DMS153 treated with DMSO at 0.1 percent for 48 hours (cell line): ENCODE data around the gene TNFSF9.
"Not testable (repeated sequence)": the region's sequence is repeated elsewhere in the genome, so short reads cannot be mapped to it uniquely, and the experiment has no call there.

Source experiments
- DNase-seq: peaks from one replicate; lab custom pipeline; 2025; ENCODE audit not compliant: unreplicated experiment; lab: John Stamatoyannopoulos, UW

The TNFSF9 gene

GRCh38 chr19:6503407-6504201, 27.2 kb upstream of the TNFSF9 start:
- no peak for DNase-seq

GRCh38 chr19:6508028-6508771, 22.6 kb upstream of the TNFSF9 start:
- DNase-seq: not testable (repeated sequence)

- no peak for DNase-seq
Observed at GRCh38 chr19:6509118-6509971, 21.5 kb upstream of the TNFSF9 start.

- DNase-seq: no peak
Observed at GRCh38 chr19:6510618-6511017, 20.2 kb upstream of the TNFSF9 start.

- no peak for DNase-seq
Observed at GRCh38 chr19:6514089-6514488, 16.7 kb upstream of the TNFSF9 start.

- DNase-seq: no peak
Observed at GRCh38 chr19:6514926-6515544, 15.8 kb upstream of the TNFSF9 start.

- peak; percentile 88 for DNase-seq
Observed at GRCh38 chr19:6516018-6516658, 14.7 kb upstream of the TNFSF9 start.

- peak; percentile 55 for DNase-seq
Observed at GRCh38 chr19:6516659-6517291, 14.1 kb upstream of the TNFSF9 start.

GRCh38 chr19:6518145-6518911, 12.5 kb upstream of the TNFSF9 start:
- no peak for DNase-seq

- no peak for DNase-seq
Observed at GRCh38 chr19:6519289-6519688, 11.5 kb upstream of the TNFSF9 start.

GRCh38 chr19:6521718-6522646, 8.8 kb upstream of the TNFSF9 start:
- no peak for DNase-seq

- no peak for DNase-seq
Observed at GRCh38 chr19:6522712-6523111, 8.1 kb upstream of the TNFSF9 start.

- DNase-seq: no peak
Observed at GRCh38 chr19:6524311-6524710, 6.5 kb upstream of the TNFSF9 start.

- no peak for DNase-seq
Observed at GRCh38 chr19:6527893-6528543, 2.8 kb upstream of the TNFSF9 start.

- DNase-seq: no peak
Observed at GRCh38 chr19:6528544-6529121, 2.2 kb upstream of the TNFSF9 start.

GRCh38 chr19:6529351-6529750, 1.5 kb upstream of the TNFSF9 start:
- no peak for DNase-seq

- DNase-seq: no peak
Observed at GRCh38 chr19:6529937-6530385, 865 bp upstream of the TNFSF9 start.
